WERI-Rb-1 (cell line): ENCODE measurements around the gene PRM2.

Experiments used
- DNase-seq: peaks from one replicate; pipeline ENCODE4 v3.0.0-alpha.2; 2020
- H3K27ac ChIP-seq: fragments of 250-450 bp; sonication (Bioruptor Pico); 2 replicates; pipeline ENCODE4 v1.5.1; 2020; ENCODE audit warnings: mild to moderate bottlenecking, moderate library complexity
- H3K27me3 ChIP-seq: fragments of 250-450 bp; sonication (Bioruptor Pico); 2 replicates; pipeline ENCODE4 v1.5.1; 2021; ENCODE audit warnings: mild to moderate bottlenecking, low read depth, moderate library complexity; ENCODE audit not compliant: insufficient read depth, severe bottlenecking
- H3K36me3 ChIP-seq: fragments of 250-450 bp; sonication (Bioruptor Pico); 2 replicates; pipeline ENCODE4 v1.5.1; 2020; ENCODE audit warnings: mild to moderate bottlenecking, moderate library complexity
- H3K4me3 ChIP-seq: 2 replicates; pipeline ENCODE4 v1.5.1; 2011; ENCODE audit warnings: low read depth, mild to moderate bottlenecking, control low read depth, low read length
- H3K9me3 ChIP-seq: fragments of 250-450 bp; sonication (Bioruptor Pico); 2 replicates; pipeline ENCODE4 v1.5.1; 2021; ENCODE audit warnings: mild to moderate bottlenecking, moderate library complexity; ENCODE audit not compliant: severe bottlenecking
- CTCF ChIP-seq: IDR thresholded peaks from 2 replicates; pipeline ENCODE4 v1.5.1; 2011; ENCODE audit warnings: low read depth, mild to moderate bottlenecking, control low read depth, inconsistent platforms, low read length

The PRM2 gene

GRCh38 chr16:11253009-11253994 is 23.0 kb downstream of the PRM2 start:
- DNase-seq, result no peak
- H3K4me3 ChIP-seq, result no peak overlapping the region
- H3K27ac ChIP-seq, result no peak overlapping the region
- H3K36me3 ChIP-seq, result no peaks in the 10 kb centered on the region; the same call in 1 of the 2 replicates
- H3K27me3 ChIP-seq, result no peaks in the 10 kb centered on the region
- no peak for TF ChIP-seq CTCF
- no peaks in the 10 kb centered on the region for H3K9me3 ChIP-seq

- Histone ChIP-seq H3K27ac (no peak overlapping the region), H3K9me3 (no peaks in the 10 kb centered on the region), H3K27me3 (no peaks in the 10 kb centered on the region), H3K36me3 (no peaks in the 10 kb centered on the region; the same call in 1 of the 2 replicates), H3K4me3 (no peak overlapping the region)
- DNase-seq, result no peak
- no peak for TF ChIP-seq CTCF
Observed at GRCh38 chr16:11252482-11252931, 23.8 kb downstream of the PRM2 start.

- DNase-seq, result no peak
Observed at GRCh38 chr16:11251525-11252481, 24.5 kb downstream of the PRM2 start.

GRCh38 chr16:11250786-11251524 is 25.3 kb downstream of the PRM2 start:
- H3K27me3 ChIP-seq, result no peaks in the 10 kb centered on the region
- TF ChIP-seq CTCF, result no peak
- no peak overlapping the region for H3K27ac ChIP-seq
- no peaks in the 10 kb centered on the region for H3K9me3 ChIP-seq
- no peaks in the 10 kb centered on the region; the same call in 1 of the 2 replicates for H3K36me3 ChIP-seq
- H3K4me3 ChIP-seq, result no peak overlapping the region
- no peak for DNase-seq

More at GRCh38 chr16:11251525-11252481, 24.5 kb downstream of the PRM2 start:
- no peak for TF ChIP-seq CTCF
- Histone ChIP-seq H3K27me3 (no peaks in the 10 kb centered on the region), H3K27ac (no peak overlapping the region), H3K9me3 (no peaks in the 10 kb centered on the region), H3K4me3 (no peak overlapping the region), H3K36me3 (no peaks in the 10 kb centered on the region; the same call in 1 of the 2 replicates)
